ENCODE results near the gene ALG14.
"Not testable (repeated sequence)": the region's sequence is repeated elsewhere in the genome, so short reads cannot be mapped to it uniquely, and the experiment has no call there.

The ALG14 gene

GRCh38 chr1:95005584-95005983 is 67.2 kb downstream of the ALG14 start:
- no peak for DNase-seq

GRCh38 chr1:95004013-95004412 is 68.7 kb downstream of the ALG14 start:
- DNase-seq = no peak

- DNase-seq = no peak
Measured at GRCh38 chr1:95003433-95003738, 69.4 kb downstream of the ALG14 start.

GRCh38 chr1:95002540-95003432 is 70.0 kb downstream of the ALG14 start:
- DNase-seq = no peak

- DNase-seq = no peak
Measured at GRCh38 chr1:95002164-95002539, 70.6 kb downstream of the ALG14 start.

GRCh38 chr1:94999456-95000131 is 73.2 kb downstream of the ALG14 start:
- DNase-seq = no peak

- no peak for DNase-seq
Measured at GRCh38 chr1:94998748-94999147, 74.0 kb downstream of the ALG14 start.

GRCh38 chr1:94998114-94998513 is 74.6 kb downstream of the ALG14 start:
- no peak for DNase-seq

- not testable (repeated sequence) for DNase-seq
Measured at GRCh38 chr1:94995536-94995935, 77.2 kb downstream of the ALG14 start.

- no peak for DNase-seq
Measured at GRCh38 chr1:94994805-94995204, 77.9 kb downstream of the ALG14 start.

GRCh38 chr1:94993931-94994645 is 78.7 kb downstream of the ALG14 start:
- no peak for DNase-seq

- DNase-seq = no peak
Measured at GRCh38 chr1:94992863-94993563, 79.7 kb downstream of the ALG14 start.

GRCh38 chr1:94992161-94992560 is 80.6 kb downstream of the ALG14 start:
- DNase-seq = no peak

GRCh38 chr1:94989911-94990473 is 82.8 kb downstream of the ALG14 start:
- no peak for DNase-seq

GRCh38 chr1:94989398-94989797 is 83.4 kb downstream of the ALG14 start:
- DNase-seq = no peak

- DNase-seq = no peak
Measured at GRCh38 chr1:94988356-94988755, 84.4 kb downstream of the ALG14 start.

GRCh38 chr1:94986783-94987182 is 86.0 kb downstream of the ALG14 start:
- no peak for DNase-seq

GRCh38 chr1:94983171-94983739 is 89.5 kb downstream of the ALG14 start:
- DNase-seq = no peak

- no peak for DNase-seq
Measured at GRCh38 chr1:94982398-94982797, 90.4 kb downstream of the ALG14 start.

GRCh38 chr1:94981575-94981973 is 91.2 kb downstream of the ALG14 start:
- no peak for DNase-seq

GRCh38 chr1:94980582-94981574 is 91.9 kb downstream of the ALG14 start:
- no peak for DNase-seq
